A204.1 (cell line): ENCODE measurements around the gene PTPN7.
"Not testable (repeated sequence)": the region's sequence is repeated elsewhere in the genome, so short reads cannot be mapped to it uniquely, and the experiment has no call there.

Experiments used
- FAIRE-seq: peaks from 2 replicates; lab custom pipeline; 2012; peaks lifted over from hg19 to GRCh38; lab: Jason Lieb, UNC

PTPN7 gene

GRCh38 chr1:202130816-202131522 lies 29.4 kb downstream of the PTPN7 start:
- FAIRE-seq = no peak

- no peak for FAIRE-seq
Observed at GRCh38 chr1:202130297-202130721, 30.1 kb downstream of the PTPN7 start.

GRCh38 chr1:202129453-202130296 lies 30.7 kb downstream of the PTPN7 start:
- no peak for FAIRE-seq

- FAIRE-seq = no peak
Observed at GRCh38 chr1:202127836-202128622, 32.4 kb downstream of the PTPN7 start.

GRCh38 chr1:202127061-202127460 lies 33.3 kb downstream of the PTPN7 start:
- no peak for FAIRE-seq

- no peak for FAIRE-seq
Observed at GRCh38 chr1:202126426-202126825, 34.0 kb downstream of the PTPN7 start.

- no peak for FAIRE-seq
Observed at GRCh38 chr1:202125611-202126010, 34.8 kb downstream of the PTPN7 start.

- FAIRE-seq = no peak
Observed at GRCh38 chr1:202124142-202124541, 36.3 kb downstream of the PTPN7 start.

- FAIRE-seq = no peak
Observed at GRCh38 chr1:202123336-202123813, 37.0 kb downstream of the PTPN7 start.

- no peak for FAIRE-seq
Observed at GRCh38 chr1:202122639-202123335, 37.6 kb downstream of the PTPN7 start, which contains the start of gene GPR37L1. TSS of gene GPR37L1 (plus strand) at chr1:202122917. CDS start at chr1:202122964, 47 bp downstream.

- no peak for FAIRE-seq
Observed at GRCh38 chr1:202121006-202121405, 39.4 kb downstream of the PTPN7 start.

- no peak for FAIRE-seq
Observed at GRCh38 chr1:202117898-202118371, 42.5 kb downstream of the PTPN7 start.

GRCh38 chr1:202116287-202116686 lies 44.1 kb downstream of the PTPN7 start:
- FAIRE-seq = no peak

GRCh38 chr1:202113690-202114300 lies 46.6 kb downstream of the PTPN7 start:
- no peak for FAIRE-seq

GRCh38 chr1:202112859-202113689 lies 47.3 kb downstream of the PTPN7 start:
- no peak for FAIRE-seq

GRCh38 chr1:202111589-202111988 lies 48.8 kb downstream of the PTPN7 start:
- not testable (repeated sequence) for FAIRE-seq

GRCh38 chr1:202110977-202111376 lies 49.4 kb downstream of the PTPN7 start:
- no peak for FAIRE-seq

GRCh38 chr1:202107801-202108731 lies 52.3 kb downstream of the PTPN7 start:
- FAIRE-seq = no peak

GRCh38 chr1:202107321-202107761 lies 53.1 kb downstream of the PTPN7 start:
- FAIRE-seq = no peak
